Measurements from ENCODE around the gene LPP. TPM values are rescaled to one million over a fixed set of nuclear protein-coding genes. Genes with fewer than 3 reads are reported as not detected.

Gene LPP
- polyA plus RNA-seq, 2 donors, result 10.5 to 12.9 TPM

DNA sequence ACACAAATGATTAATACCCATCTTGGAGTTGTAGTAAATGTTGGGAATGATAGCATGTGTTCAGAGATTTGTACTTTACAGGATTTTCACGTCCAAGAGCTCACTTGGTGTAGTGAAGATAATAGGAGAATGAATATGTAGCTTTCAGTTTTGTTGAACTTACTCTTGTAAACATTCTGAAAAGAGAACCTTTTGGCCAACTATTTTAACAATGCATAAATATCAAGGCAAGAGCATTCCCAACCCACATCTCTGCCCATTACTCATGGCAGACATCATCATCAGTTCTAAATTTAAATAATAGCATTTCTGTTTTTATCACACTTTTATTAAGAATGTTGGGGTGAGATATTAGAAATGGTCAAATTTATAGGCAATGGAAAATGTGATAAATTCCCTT, 552.6 kb downstream of the LPP start:
- no peaks in the 10 kb centered on the region for H3K27me3 ChIP-seq (ENCODE audit: control insufficient read depth in 1 of 2, insufficient read depth in 2 of 2, low read length in 2 of 2)
- H3K9me3 ChIP-seq (ENCODE audit: control insufficient read depth in 2 of 2, insufficient read depth in 1 of 2, low read depth in 1 of 2, low read length in 1 of 2), result no peaks in the 10 kb centered on the region
- no peaks in the 10 kb centered on the region for H3K36me3 ChIP-seq (ENCODE audit: control insufficient read depth in 2 of 2, insufficient read depth in 2 of 2, low read length in 1 of 2)
- H3K4me1 ChIP-seq (ENCODE audit: control insufficient read depth in 2 of 2, insufficient read depth in 2 of 2, low read length in 1 of 2), result peaks cover 0 to 2% of the 10 kb centered on the region in 2 donors
- no peak overlapping the region for H3K27ac ChIP-seq (ENCODE audit: low read depth in 2 of 2, low read length in 1 of 2)
- H3K4me3 ChIP-seq (ENCODE audit: low read depth in 1 of 2, low read length in 2 of 2), result no peak overlapping the region
- 70 to 81% methylated on average over 1 of the region's 1 CpG for WGBS, 2 donors

- no peak overlapping the region for H3K4me3 ChIP-seq (ENCODE audit: low read depth in 1 of 2, low read length in 2 of 2)
- H3K9me3 ChIP-seq (ENCODE audit: control insufficient read depth in 2 of 2, insufficient read depth in 1 of 2, low read depth in 1 of 2, low read length in 1 of 2), result no peaks in the 10 kb centered on the region
- no peaks in the 10 kb centered on the region for H3K36me3 ChIP-seq (ENCODE audit: control insufficient read depth in 2 of 2, insufficient read depth in 2 of 2, low read length in 1 of 2)
- WGBS, 2 donors, result 87 to 89% methylated on average over 12 of the region's 12 CpGs
- no peak overlapping the region for H3K27ac ChIP-seq (ENCODE audit: low read depth in 2 of 2, low read length in 1 of 2)
- peaks cover 0 to 2% of the 10 kb centered on the region in 2 donors for H3K4me1 ChIP-seq (ENCODE audit: control insufficient read depth in 2 of 2, insufficient read depth in 2 of 2, low read length in 1 of 2)
- no peaks in the 10 kb centered on the region for H3K27me3 ChIP-seq (ENCODE audit: control insufficient read depth in 1 of 2, insufficient read depth in 2 of 2, low read length in 2 of 2)
These were observed 553.7 kb downstream of the LPP start for GRCh38 chr3:188707381-188708288.

DNA sequence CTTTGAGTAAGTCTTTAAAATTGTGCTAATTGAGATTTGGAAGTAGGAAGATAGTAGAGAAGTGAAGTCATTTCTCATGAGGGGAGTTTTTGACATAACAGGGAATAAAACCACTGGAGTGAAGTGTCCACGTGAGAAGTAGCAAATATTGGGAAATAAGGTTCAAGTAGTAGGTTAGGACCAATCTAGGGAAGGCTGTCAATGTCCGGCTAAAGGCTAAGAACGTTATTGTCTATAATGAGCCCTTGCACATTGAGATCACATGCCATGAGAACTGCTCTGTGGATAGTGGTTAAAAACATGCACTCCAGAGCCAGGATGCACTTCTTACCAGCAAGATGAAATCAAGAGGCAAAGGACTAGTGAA, 557.9 kb downstream of the LPP start:
- H3K27ac ChIP-seq (ENCODE audit: low read depth in 2 of 2, low read length in 1 of 2), result no peak overlapping the region
- WGBS, 2 donors, result 74% methylated on average over 3 of the region's 3 CpGs
- H3K4me1 ChIP-seq (ENCODE audit: control insufficient read depth in 2 of 2, insufficient read depth in 2 of 2, low read length in 1 of 2), result peaks cover 0 to 2% of the 10 kb centered on the region in 2 donors
- no peak overlapping the region for H3K4me3 ChIP-seq (ENCODE audit: low read depth in 1 of 2, low read length in 2 of 2)
- no peaks in the 10 kb centered on the region for H3K27me3 ChIP-seq (ENCODE audit: control insufficient read depth in 1 of 2, insufficient read depth in 2 of 2, low read length in 2 of 2)
- no peaks in the 10 kb centered on the region for H3K9me3 ChIP-seq (ENCODE audit: control insufficient read depth in 2 of 2, insufficient read depth in 1 of 2, low read depth in 1 of 2, low read length in 1 of 2)
- H3K36me3 ChIP-seq (ENCODE audit: control insufficient read depth in 2 of 2, insufficient read depth in 2 of 2, low read length in 1 of 2), result no peaks in the 10 kb centered on the region

GRCh38 chr3:188712248-188712924, 558.4 kb downstream of the LPP start:
- H3K36me3 ChIP-seq (ENCODE audit: control insufficient read depth in 2 of 2, insufficient read depth in 2 of 2, low read length in 1 of 2), result no peaks in the 10 kb centered on the region
- H3K9me3 ChIP-seq (ENCODE audit: control insufficient read depth in 2 of 2, insufficient read depth in 1 of 2, low read depth in 1 of 2, low read length in 1 of 2), result no peaks in the 10 kb centered on the region
- no peak overlapping the region for H3K27ac ChIP-seq (ENCODE audit: low read depth in 2 of 2, low read length in 1 of 2)
- H3K4me3 ChIP-seq (ENCODE audit: low read depth in 1 of 2, low read length in 2 of 2), result no peak overlapping the region
- 70 to 83% methylated on average over 4 of the region's 4 CpGs for WGBS, 2 donors
- peaks cover 0 to 2% of the 10 kb centered on the region in 2 donors for H3K4me1 ChIP-seq (ENCODE audit: control insufficient read depth in 2 of 2, insufficient read depth in 2 of 2, low read length in 1 of 2)
- no peaks in the 10 kb centered on the region for H3K27me3 ChIP-seq (ENCODE audit: control insufficient read depth in 1 of 2, insufficient read depth in 2 of 2, low read length in 2 of 2)

DNA sequence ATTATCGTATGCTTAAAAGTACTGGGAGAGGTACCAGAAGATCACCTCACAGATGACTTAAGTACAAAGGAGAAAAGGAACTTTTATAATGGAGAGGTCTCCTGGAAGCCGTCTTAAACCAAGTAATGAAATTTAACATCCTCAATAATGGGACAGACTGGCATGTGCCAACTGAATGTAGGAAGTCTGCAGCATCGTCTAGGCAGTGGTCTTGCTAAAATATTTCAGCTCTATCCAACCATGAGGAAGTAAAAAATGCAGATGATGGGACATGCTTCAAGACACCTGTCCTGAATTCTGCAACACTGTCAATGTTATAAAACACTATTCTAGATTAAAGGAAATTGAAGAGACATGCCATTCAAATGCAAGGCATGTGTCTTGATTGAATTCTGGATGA, 559.0 kb downstream of the LPP start:
- Histone ChIP-seq H3K27me3 (ENCODE audit: control insufficient read depth in 1 of 2, insufficient read depth in 2 of 2, low read length in 2 of 2) (no peaks in the 10 kb centered on the region), H3K9me3 (ENCODE audit: control insufficient read depth in 2 of 2, insufficient read depth in 1 of 2, low read depth in 1 of 2, low read length in 1 of 2) (no peaks in the 10 kb centered on the region), H3K4me1 (ENCODE audit: control insufficient read depth in 2 of 2, insufficient read depth in 2 of 2, low read length in 1 of 2) (peaks cover 0 to 2% of the 10 kb centered on the region in 2 donors), H3K36me3 (ENCODE audit: control insufficient read depth in 2 of 2, insufficient read depth in 2 of 2, low read length in 1 of 2) (no peaks in the 10 kb centered on the region), H3K27ac (ENCODE audit: low read depth in 2 of 2, low read length in 1 of 2) (no peak overlapping the region), H3K4me3 (ENCODE audit: low read depth in 1 of 2, low read length in 2 of 2) (no peak overlapping the region)
- WGBS, 2 donors, result 59 to 82% methylated on average over 3 of the region's 3 CpGs

DNA sequence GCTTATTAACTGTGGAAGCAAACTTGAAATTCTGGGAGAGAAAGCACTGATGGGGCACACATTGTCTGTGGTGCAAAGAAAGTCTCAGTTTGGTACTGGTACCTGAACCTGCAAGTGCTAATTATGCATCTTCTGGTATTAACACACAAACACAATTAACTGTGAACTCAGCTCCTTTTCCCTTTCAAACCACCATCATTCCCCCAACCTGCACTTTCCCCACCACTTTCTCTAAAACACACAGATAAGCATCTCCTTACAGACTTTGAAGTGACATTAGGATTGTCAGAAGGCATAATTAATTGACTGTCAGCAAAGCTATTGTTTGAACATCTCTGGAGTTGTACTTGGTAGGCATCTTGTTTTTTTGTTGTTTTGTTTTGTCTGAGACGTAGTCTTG, 565.6 kb downstream of the LPP start:
- WGBS, 2 donors, result 62 to 100% methylated on average over 1 of the region's 1 CpG

DNA sequence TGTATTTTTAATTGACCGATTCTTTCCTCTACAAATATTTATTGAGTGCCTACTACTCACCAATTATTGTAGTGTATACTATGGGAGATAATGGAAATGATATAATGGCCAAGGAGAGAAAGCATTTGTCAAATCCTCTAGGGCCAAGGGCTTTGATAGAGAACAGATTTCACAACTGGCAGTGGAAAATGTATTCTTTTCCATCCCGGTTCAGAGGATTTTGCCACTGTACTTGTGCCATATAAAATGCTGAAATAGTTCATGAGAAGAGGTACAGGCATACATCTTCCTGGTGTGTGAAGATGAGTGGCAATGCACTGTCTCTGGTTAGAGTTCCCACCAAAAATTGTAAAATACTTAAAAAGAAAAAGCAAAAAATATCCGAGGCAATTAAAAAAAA, 566.3 kb downstream of the LPP start:
- Histone ChIP-seq H3K27ac (ENCODE audit: low read depth in 2 of 2, low read length in 1 of 2) (no peak overlapping the region), H3K9me3 (ENCODE audit: control insufficient read depth in 2 of 2, insufficient read depth in 1 of 2, low read depth in 1 of 2, low read length in 1 of 2) (no peaks in the 10 kb centered on the region), H3K4me3 (ENCODE audit: low read depth in 1 of 2, low read length in 2 of 2) (no peak overlapping the region), H3K27me3 (ENCODE audit: control insufficient read depth in 1 of 2, insufficient read depth in 2 of 2, low read length in 2 of 2) (no peaks in the 10 kb centered on the region), H3K4me1 (ENCODE audit: control insufficient read depth in 2 of 2, insufficient read depth in 2 of 2, low read length in 1 of 2) (no peaks in the 10 kb centered on the region), H3K36me3 (ENCODE audit: control insufficient read depth in 2 of 2, insufficient read depth in 2 of 2, low read length in 1 of 2) (no peaks in the 10 kb centered on the region)
- WGBS, 2 donors, result 46 to 65% methylated on average over 3 of the region's 3 CpGs

More for the DNA sequence above, 565.6 kb downstream of the LPP start:
- Histone ChIP-seq H3K4me3 (ENCODE audit: low read depth in 1 of 2, low read length in 2 of 2) (no peak overlapping the region), H3K27ac (ENCODE audit: low read depth in 2 of 2, low read length in 1 of 2) (no peak overlapping the region), H3K9me3 (ENCODE audit: control insufficient read depth in 2 of 2, insufficient read depth in 1 of 2, low read depth in 1 of 2, low read length in 1 of 2) (no peaks in the 10 kb centered on the region), H3K36me3 (ENCODE audit: control insufficient read depth in 2 of 2, insufficient read depth in 2 of 2, low read length in 1 of 2) (no peaks in the 10 kb centered on the region), H3K4me1 (ENCODE audit: control insufficient read depth in 2 of 2, insufficient read depth in 2 of 2, low read length in 1 of 2) (no peaks in the 10 kb centered on the region), H3K27me3 (ENCODE audit: control insufficient read depth in 1 of 2, insufficient read depth in 2 of 2, low read length in 2 of 2) (no peaks in the 10 kb centered on the region)

GRCh38 chr3:188720636-188721035, 566.7 kb downstream of the LPP start:
- Histone ChIP-seq H3K27ac (ENCODE audit: low read depth in 2 of 2, low read length in 1 of 2) (no peak overlapping the region), H3K36me3 (ENCODE audit: control insufficient read depth in 2 of 2, insufficient read depth in 2 of 2, low read length in 1 of 2) (no peaks in the 10 kb centered on the region), H3K4me1 (ENCODE audit: control insufficient read depth in 2 of 2, insufficient read depth in 2 of 2, low read length in 1 of 2) (no peaks in the 10 kb centered on the region)

GRCh38 chr3:188721312-188721711, 567.4 kb downstream of the LPP start:
- Histone ChIP-seq H3K4me3 (ENCODE audit: low read depth in 1 of 2, low read length in 2 of 2) (no peak overlapping the region), H3K27ac (ENCODE audit: low read depth in 2 of 2, low read length in 1 of 2) (no peak overlapping the region), H3K36me3 (ENCODE audit: control insufficient read depth in 2 of 2, insufficient read depth in 2 of 2, low read length in 1 of 2) (no peaks in the 10 kb centered on the region), H3K27me3 (ENCODE audit: control insufficient read depth in 1 of 2, insufficient read depth in 2 of 2, low read length in 2 of 2) (no peaks in the 10 kb centered on the region), H3K4me1 (ENCODE audit: control insufficient read depth in 2 of 2, insufficient read depth in 2 of 2, low read length in 1 of 2) (no peaks in the 10 kb centered on the region), H3K9me3 (ENCODE audit: control insufficient read depth in 2 of 2, insufficient read depth in 1 of 2, low read depth in 1 of 2, low read length in 1 of 2) (no peaks in the 10 kb centered on the region)
- WGBS, 2 donors, result 96 to 97% methylated on average over 4 of the region's 4 CpGs

More at GRCh38 chr3:188720636-188721035, 566.7 kb downstream of the LPP start:
- no peak overlapping the region for H3K4me3 ChIP-seq (ENCODE audit: low read depth in 1 of 2, low read length in 2 of 2)
- H3K9me3 ChIP-seq (ENCODE audit: control insufficient read depth in 2 of 2, insufficient read depth in 1 of 2, low read depth in 1 of 2, low read length in 1 of 2), result no peaks in the 10 kb centered on the region
- H3K27me3 ChIP-seq (ENCODE audit: control insufficient read depth in 1 of 2, insufficient read depth in 2 of 2, low read length in 2 of 2), result no peaks in the 10 kb centered on the region
